OCI-LY7 (cell line): ENCODE results near the gene PCP2. TPM values are rescaled to one million over a fixed set of nuclear protein-coding genes. Genes with fewer than 3 reads are reported as not detected.

Experiments
- Bru-seq: library from RNA; stranded (reverse); fragments of 400-500 nt; gene quantifications from one replicate; lab custom pipeline; 2021; lab: Mats Ljungman, UMichigan
- BruChase-seq, 2 experiments: library from RNA; stranded (reverse); fragments of 400-500 nt; gene quantifications; one replicate each; lab custom pipeline; 2021; lab: Mats Ljungman, UMichigan
- BruUV-seq: library from RNA; stranded (reverse); fragments of 400-500 nt; replicated peaks from 2 replicates; lab custom pipeline; 2021; lab: Mats Ljungman, UMichigan
- CTCF ChIA-PET: fragments of 300-600 bp; sonication (Branson Sonifier 250); formaldehyde crosslinking; loops from one replicate; lab custom pipeline; 2022; ENCODE audit warnings: antibody characterized with exemption; ENCODE audit not compliant: unreplicated experiment; lab: Charles Lee
- POLR2A ChIA-PET: fragments of 300-600 bp; sonication (Branson Sonifier 250); formaldehyde crosslinking; loops from one replicate; lab custom pipeline; 2022; ENCODE audit warnings: antibody characterized with exemption; lab: Charles Lee
- DNase-seq: peaks from one replicate; pipeline ENCODE4 v3.0.0-alpha.2; 2015; ENCODE audit warnings: low spot score
- H2AFZ ChIP-seq: fragments of 200-600 bp; sonication (generic), shearing (Covaris generic); 2 replicates; pipeline ENCODE4 v1.6.1; 2014; ENCODE audit warnings: mild to moderate bottlenecking, antibody characterized with exemption, low read length, moderate library complexity
- H3K27ac ChIP-seq: fragments of 200-600 bp; sonication (generic); 2 replicates; pipeline ENCODE4 v1.5.1; 2014; ENCODE audit warnings: mixed run types, low read depth, mild to moderate bottlenecking, moderate library complexity, low read length, inconsistent platforms; ENCODE audit not compliant: poor library complexity, severe bottlenecking
- H3K36me3 ChIP-seq: fragments of 200-600 bp; sonication (generic); 2 replicates; pipeline ENCODE4 v1.6.1; 2014; ENCODE audit warnings: mild to moderate bottlenecking, antibody characterized with exemption, low read length, moderate library complexity, mixed read lengths; ENCODE audit not compliant: insufficient read depth
- H3K4me1 ChIP-seq: fragments of 200-600 bp; sonication (generic); 2 replicates; pipeline ENCODE4 v1.5.1; 2014; ENCODE audit warnings: mild to moderate bottlenecking, low read length; ENCODE audit not compliant: insufficient read depth, poor library complexity, severe bottlenecking
- H3K4me2 ChIP-seq: fragments of 200-600 bp; sonication (generic); 2 replicates; pipeline ENCODE4 v1.6.1; 2014; ENCODE audit warnings: mild to moderate bottlenecking, low read length
- H3K4me3 ChIP-seq: fragments of 200-600 bp; sonication (generic); 2 replicates; pipeline ENCODE4 v1.5.1; 2014; ENCODE audit warnings: mild to moderate bottlenecking, low read depth, low read length; ENCODE audit not compliant: poor library complexity, severe bottlenecking
- H3K79me2 ChIP-seq: fragments of 200-600 bp; sonication (generic); 2 replicates; pipeline ENCODE4 v1.6.1; 2016; ENCODE audit warnings: low read depth, mild to moderate bottlenecking, low read length, moderate library complexity, mixed read lengths; ENCODE audit not compliant: insufficient read depth
- H3K9me2 ChIP-seq: fragments of 200-600 bp; sonication (generic); 2 replicates; pipeline ENCODE4 v1.6.1; 2016; ENCODE audit warnings: mild to moderate bottlenecking, low read length, mixed read lengths; ENCODE audit not compliant: insufficient read depth
- H3K9me3 ChIP-seq: fragments of 200-600 bp; sonication (generic); 2 replicates; pipeline ENCODE4 v1.6.1; 2014; ENCODE audit warnings: mild to moderate bottlenecking, mixed run types, low read length, mixed read lengths
- H4K20me1 ChIP-seq: fragments of 200-600 bp; sonication (generic); 2 replicates; pipeline ENCODE4 v1.6.1; 2014; ENCODE audit warnings: mild to moderate bottlenecking, antibody characterized with exemption, low read length, moderate library complexity, mixed read lengths; ENCODE audit not compliant: insufficient read depth
- CTCF ChIP-seq: fragments of 200-600 bp; sonication (generic); conservative IDR thresholded peaks from 2 replicates; pipeline ENCODE4 v1.5.1; 2014; ENCODE audit warnings: mild to moderate bottlenecking, antibody characterized with exemption, low read length, moderate library complexity, mixed read lengths
- EZH2phosphoT487 ChIP-seq: fragments of 200-600 bp; sonication (generic); IDR thresholded peaks from 2 replicates; pipeline ENCODE4 v1.6.1; 2018; ENCODE audit warnings: low read depth, borderline replicate concordance, mild to moderate bottlenecking, mixed run types, antibody characterized with exemption, low read length, moderate library complexity, mixed read lengths
- intact Hi-C: fragments of 100-400 bp; cut with micrococcal nuclease; formaldehyde crosslinking; loops from one replicate; pipeline ENCODE4 v1.10.0; 2022; ENCODE audit not compliant: unreplicated experiment
- long read RNA-seq: library from polyadenylated mRNA; stranded (forward); transcript quantifications from one replicate; pipeline ENCODE4 v2.0.0, GENCODE V29; 2022
- total RNA-seq, 2 experiments: library from RNA; depleted of rRNA in 1 of 2; stranded (reverse); fragments of >200 nt in 1 of 2; shearing (Covaris generic) in 1 of 2; gene quantifications; 2 replicates each; pipeline ENCODE4 v1.2.3, GENCODE V29; 2014 to 2022

The PCP2 gene
- total RNA-seq (2014; rRNA removed; shearing (Covaris generic)) (0.82 TPM in 1 of 2 replicates, not detected in the other), total RNA-seq (2022) (2.0 and 2.1 TPM in 2 replicates), Bru-seq, nascent RNA (percentile 20 among the genes with signal in this experiment), BruChase-seq, experiment 1, labeled RNA remaining after a 6-hour chase (percentile 23 among the genes with signal in this experiment), BruChase-seq, experiment 2, labeled RNA remaining after a 2-hour chase (percentile 31 among the genes with signal in this experiment)
- long read RNA-seq, result 0 reads

GRCh38 chr19:7633698-7634097, at the start of gene PCP2:
TSS of gene PCP2 (minus strand) at chr19:7633719. CDS start at chr19:7633457, 262 bp downstream.
- BruUV-seq, result no TSS peak
- Histone ChIP-seq H3K27ac (no peak within 1 kb of the TSS), H3K4me3 (no peak within 1 kb of the TSS), H4K20me1 (no peaks in the 10 kb centered on the region), H3K79me2 (peaks cover 19% of the 10 kb centered on the region), H3K4me1 (peaks cover 22% of the 10 kb centered on the region), H2AFZ (no peak within 1 kb of the TSS), H3K36me3 (peaks cover 9% of the 10 kb centered on the region; the same call in 1 of the 2 replicates), H3K4me2 (no peak within 1 kb of the TSS), H3K9me2 (no peaks in the 10 kb centered on the region), H3K9me3 (no peaks in the 10 kb centered on the region)
- intact Hi-C loops, result no loop called here
- no peak for DNase-seq
- ChIA-PET POLR2A (no interaction called here), CTCF (no interaction called here)
- TF ChIP-seq CTCF (no peak), EZH2phosphoT487 (no peak)

- TSS peak; percentile 91 for BruUV-seq
- Histone ChIP-seq H3K36me3 (peaks cover 34% of the 10 kb centered on the region), H3K27ac (no peak overlapping the region), H3K4me2 (peak overlapping the region; percentile 92), H3K9me3 (no peaks in the 10 kb centered on the region), H3K4me3 (peak overlapping the region; percentile 96), H3K79me2 (peaks cover 14% of the 10 kb centered on the region; the same call in 1 of the 2 replicates), H2AFZ (no peak overlapping the region), H4K20me1 (no peaks in the 10 kb centered on the region), H3K9me2 (no peaks in the 10 kb centered on the region), H3K4me1 (peaks cover 30% of the 10 kb centered on the region)
- no peak for DNase-seq
- TF ChIP-seq EZH2phosphoT487 (no peak), CTCF (no peak)
- intact Hi-C loops, result no loop called here
- POLR2A ChIA-PET, result no interaction called here
- CTCF ChIA-PET, result no interaction called here
These were observed 48.8 kb upstream of the PCP2 start for GRCh38 chr19:7682175-7682855.
